Tongue (tissue), 3 donors: ENCODE data around the gene CLEC20A. TPM values are rescaled to one million over a fixed set of nuclear protein-coding genes. Genes with fewer than 3 reads are reported as not detected.
A peak's percentile ranks its signal among the peaks of the same experiment; 100 is the strongest.

Experiments used
- DNase-seq: peaks from one replicate; pipeline ENCODE4 v3.0.0-alpha.2; 2015
- small RNA-seq: library from RNA; depleted of rRNA; stranded (forward); fragments of <200 nt; gene quantifications from one replicate; pipeline ENCODE3, GENCODE V24; 2014; ENCODE audit warnings: low replicate concordance
- total RNA-seq: library from RNA; depleted of rRNA; stranded (reverse); fragments of >200 nt; gene quantifications from one replicate; pipeline ENCODE4 v1.2.3, GENCODE V29; 2014

Gene CLEC20A
- total RNA-seq, 1 donor from 2014 or later = not detected

DNA sequence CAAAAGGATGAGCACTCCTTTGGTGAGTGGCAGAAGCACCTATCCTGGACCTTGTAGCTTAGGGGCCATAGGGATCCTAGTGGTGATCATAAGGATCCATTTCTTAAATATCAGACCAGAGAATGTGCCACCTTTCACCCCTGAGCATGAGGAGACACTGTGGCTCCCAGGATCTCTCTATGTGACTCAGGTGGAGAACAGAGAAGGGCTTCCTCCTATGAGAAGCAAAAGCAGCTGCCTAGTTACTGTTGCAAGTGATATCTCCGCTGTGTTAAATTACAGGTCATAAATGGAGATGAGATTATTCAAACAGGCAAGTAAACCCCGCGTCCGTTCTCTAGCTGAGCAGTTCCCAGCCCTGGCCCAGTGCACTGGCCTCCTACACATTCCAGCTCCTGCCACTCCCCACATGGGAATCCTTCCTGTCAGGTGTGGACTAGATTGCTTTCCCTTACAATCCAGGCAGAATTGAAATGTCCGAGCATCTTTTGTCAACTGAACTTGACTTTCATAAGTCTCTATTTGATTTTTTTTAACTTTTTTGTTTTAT is 26.3 kb downstream of the CLEC20A start:
- DNase-seq = peak; percentile 20

DNA sequence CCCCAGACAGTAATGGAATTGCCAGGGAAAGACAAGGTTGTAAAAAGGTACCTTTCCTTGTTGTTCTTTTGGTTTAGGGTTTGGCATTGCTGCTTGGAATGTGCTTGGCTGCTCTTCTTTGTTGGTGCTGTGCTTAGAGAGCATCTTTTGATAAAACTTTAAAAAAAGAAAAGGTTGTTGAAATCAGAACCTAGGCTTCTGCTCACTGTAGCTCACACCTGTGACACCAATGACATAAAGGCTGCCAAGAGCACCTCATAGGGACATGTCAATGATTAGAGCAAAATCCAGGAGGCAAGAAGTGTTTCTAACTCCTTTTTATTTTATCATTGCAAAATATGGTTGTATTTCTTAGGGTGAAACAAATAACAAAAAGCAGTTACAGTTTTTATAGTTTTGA is 28.9 kb downstream of the CLEC20A start:
- no peak for DNase-seq

GRCh38 chr1:178465011-178465410 is 31.8 kb downstream of the CLEC20A start:
- DNase-seq = no peak

GRCh38 chr1:178464566-178464965 is 32.2 kb downstream of the CLEC20A start:
- DNase-seq = no peak

- no peak for DNase-seq
Measured at GRCh38 chr1:178464141-178464540, 32.6 kb downstream of the CLEC20A start.

DNA sequence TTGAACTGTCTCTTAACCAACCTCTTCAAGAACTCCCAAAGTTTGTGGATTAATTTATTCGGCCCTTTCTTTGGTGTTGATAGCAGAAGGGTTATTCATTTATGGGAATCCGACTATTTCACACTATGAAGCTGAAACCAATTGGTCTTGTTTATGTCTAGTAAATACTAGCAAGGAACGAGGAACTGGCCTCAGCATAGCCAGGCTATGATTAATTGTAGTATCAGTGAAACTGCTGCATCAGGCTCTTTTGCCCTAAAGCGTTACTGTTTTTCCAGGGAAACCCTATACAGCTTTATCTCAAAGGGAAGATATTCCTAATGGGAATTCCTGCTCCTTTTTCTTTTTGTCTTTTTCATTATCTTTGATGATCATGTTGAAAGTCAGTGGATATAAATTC is 35.1 kb downstream of the CLEC20A start:
- DNase-seq = no peak

DNA sequence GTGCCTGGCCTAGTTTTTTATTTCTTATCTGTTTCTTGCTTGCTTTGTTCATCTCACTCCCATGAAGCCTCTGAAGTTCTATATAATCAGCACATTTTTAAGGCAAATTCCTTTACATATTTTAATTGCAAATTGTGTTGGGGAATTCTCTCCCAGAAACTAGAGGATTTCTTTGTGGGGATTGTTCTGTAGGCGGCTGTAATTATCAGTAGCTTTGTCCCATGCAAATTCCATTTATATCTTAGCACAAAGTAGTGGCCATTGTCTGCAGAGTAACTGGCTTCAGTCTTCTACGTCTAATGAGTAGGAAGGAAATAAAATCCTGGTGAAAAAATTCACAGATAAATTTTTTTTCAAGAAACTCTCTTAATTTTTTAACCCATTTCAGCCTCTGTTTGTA is 35.7 kb downstream of the CLEC20A start:
- DNase-seq = no peak

- DNase-seq = no peak
Measured at GRCh38 chr1:178458203-178458602, 38.6 kb downstream of the CLEC20A start.

DNA sequence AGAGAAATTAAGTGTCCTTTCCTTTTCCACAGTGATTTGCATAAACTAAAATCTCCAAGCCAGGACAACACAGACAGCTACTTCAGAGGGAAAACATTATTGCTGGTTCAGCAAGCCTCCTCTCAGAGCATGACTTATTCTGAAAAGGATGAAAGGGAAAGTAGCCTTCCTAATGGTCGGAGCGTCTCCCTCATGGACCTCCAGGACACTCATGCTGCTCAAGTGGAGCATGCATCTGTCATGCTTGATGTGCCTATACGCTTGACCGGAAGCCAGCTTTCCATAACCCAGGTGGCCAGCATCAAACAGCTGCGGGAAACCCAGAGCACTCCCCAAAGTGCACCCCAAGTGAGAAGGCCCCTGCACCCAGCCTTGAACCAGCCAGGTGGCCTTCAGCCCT is 39.1 kb downstream of the CLEC20A start:
- DNase-seq = no peak

GRCh38 chr1:178456472-178456871 is 40.3 kb downstream of the CLEC20A start:
- no peak for DNase-seq

DNA sequence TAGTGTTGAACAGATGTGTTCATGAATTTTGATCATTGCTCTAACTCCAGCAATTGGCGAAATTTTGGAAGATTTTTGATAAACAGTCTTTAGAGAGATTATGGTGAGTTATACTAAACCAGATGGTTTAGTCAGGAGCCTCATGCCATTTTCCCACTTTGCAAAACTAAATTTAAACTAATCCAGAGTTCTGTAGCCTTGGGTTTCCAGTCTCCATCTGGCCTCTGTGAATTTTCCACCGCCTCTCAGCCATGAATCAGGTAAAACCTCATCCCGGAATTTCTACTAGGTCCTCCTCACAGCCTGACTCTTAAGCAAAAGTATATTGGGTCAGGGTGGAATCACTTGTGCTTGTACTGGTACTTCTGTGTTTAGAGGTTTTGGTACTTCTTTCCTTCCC is 44.8 kb downstream of the CLEC20A start:
- DNase-seq = no peak

DNA sequence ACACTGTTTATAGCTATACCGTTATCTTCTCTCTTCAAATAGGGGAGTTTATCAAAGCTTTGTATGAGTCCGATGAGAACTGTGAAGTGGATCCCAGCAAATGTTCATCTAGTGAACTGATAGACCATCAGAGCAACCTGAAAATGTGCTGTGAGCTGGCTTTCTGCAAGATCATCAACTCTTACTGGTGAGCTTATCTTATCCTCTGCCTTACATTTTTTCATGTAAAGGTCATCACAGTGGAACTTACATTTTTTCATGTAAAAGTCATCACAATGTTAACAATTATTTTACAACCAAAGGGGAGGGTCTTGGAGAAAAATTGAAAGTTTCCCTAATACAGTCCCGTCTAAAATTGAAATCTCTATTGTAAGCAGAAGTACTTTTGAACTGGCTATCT is 45.2 kb downstream of the CLEC20A start:
- DNase-seq = no peak

DNA sequence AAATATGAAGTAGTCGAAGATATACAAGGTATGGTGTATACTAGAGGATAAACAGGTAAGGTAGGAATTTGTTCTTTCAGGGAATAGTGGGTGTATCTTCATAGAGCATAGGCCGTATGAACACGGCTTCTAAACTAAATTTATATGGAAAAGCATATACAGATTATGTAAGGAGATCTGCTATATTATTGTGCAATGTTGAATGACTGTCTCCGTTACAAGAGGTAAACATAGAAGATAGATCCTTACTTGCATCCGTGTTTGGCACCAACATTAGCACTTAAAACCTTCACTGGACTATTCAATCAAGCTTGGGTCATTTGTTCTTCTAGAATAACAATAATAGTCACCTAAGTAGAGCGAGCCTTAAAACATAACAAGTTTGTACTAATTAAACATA is 45.9 kb downstream of the CLEC20A start:
- DNase-seq = no peak

DNA sequence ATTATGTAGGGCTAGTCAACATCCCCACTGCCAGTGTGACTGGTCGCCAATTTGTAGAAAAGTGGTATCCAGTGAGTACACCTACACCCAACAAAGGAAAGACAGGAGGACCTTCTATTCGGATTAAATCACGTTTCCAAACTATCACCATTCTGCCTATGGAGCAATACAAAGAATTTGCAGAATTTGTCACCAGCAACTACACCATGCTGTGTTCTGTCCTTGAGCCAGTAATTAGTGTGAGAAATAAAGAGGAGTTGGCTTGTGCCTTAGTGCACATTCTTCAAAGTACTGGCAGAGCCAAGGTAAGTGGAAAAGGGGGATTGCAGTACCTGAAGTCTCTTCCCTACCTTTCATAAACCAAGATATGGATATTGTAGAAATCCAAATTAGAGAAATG is 53.8 kb downstream of the CLEC20A start:
- no peak for DNase-seq

GRCh38 chr1:178438432-178438831 is 58.3 kb downstream of the CLEC20A start:
- DNase-seq = peak; percentile 17

DNA sequence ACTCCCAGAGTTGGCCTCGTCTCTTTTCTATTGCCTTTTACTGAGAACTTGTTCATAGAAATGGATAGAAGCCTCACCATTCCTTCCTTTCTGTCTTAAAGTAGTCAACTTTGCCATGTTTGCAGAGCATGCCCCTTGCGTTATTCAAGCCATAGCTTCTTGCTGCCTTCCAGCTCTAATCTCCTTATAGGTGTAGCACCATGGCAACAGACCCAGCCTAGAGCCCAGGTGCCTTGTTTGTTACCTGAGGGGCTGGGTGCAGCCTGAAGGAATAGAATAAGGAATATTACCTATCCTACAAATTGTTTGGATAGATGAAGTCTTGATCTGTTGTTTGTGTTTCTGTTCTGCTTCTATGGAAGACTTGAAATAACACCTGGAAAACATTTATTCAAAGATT is 59.9 kb downstream of the CLEC20A start:
- peak; percentile 13 for DNase-seq

DNA sequence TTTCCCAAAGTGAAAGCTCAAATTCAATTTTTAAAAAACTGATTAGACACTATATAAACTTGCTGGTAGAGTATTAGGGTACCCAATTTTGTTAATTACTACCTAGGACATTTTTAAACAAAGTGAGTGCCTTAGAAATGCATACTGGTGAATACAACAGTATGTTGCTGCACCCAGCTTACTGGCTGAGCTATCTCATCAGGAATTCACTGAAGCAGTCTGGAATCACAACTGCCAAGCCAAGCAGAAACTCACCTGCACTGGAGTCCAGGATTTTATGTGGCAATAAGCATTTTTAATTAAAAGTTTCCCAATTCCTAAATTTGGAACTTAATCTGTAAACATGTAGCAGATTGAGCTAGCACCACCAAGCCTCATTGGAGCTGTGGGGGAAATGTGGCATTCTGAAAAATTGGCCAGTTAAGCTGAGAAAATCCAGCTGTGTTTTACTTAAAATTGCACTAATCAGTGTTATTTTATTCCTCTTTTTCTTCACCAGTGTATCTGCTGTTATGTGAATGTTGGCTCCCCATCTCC is 61.8 kb downstream of the CLEC20A start:
- no peak for DNase-seq

DNA sequence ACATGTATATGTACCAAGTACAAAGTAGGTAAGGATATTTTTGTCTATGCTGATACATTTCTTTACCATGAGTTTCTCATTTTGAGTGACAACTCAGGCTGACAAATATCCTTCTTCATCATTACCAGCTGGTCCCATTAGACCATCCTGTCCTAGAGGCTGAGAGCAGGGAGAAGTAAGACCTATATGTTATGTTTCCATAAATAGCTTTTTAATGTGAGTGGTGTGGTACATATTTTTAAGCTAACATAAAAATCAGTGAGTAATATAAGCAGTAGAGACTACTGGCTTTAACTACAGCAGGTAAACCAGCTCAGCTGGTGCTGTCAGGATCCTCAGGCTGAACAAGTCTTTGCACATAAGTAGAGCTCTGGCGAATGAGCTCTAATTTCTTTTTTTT is 62.4 kb downstream of the CLEC20A start:
- DNase-seq = peak; percentile 6

Small RNA genes lying within 50 kb of the gene (small RNA-seq; reads per million reads assigned to genes)
- not detected for gene RF00017

Other genes with a start within 250 kb of the CLEC20A start
- gene TEX35, start 16.1 kb upstream of the CLEC20A start, total RNA-seq = not detected
- gene RALGPS2, start 228.3 kb upstream of the CLEC20A start, total RNA-seq = 76.3 TPM